DOHH2 (cell line): Measurements from ENCODE around the gene PNPLA4.

Experiments used
- EZH2phosphoT487 ChIP-seq: fragments of 200-600 bp; sonication (generic); IDR thresholded peaks from 2 replicates; pipeline ENCODE4 v1.6.1; 2017; ENCODE audit warnings: borderline replicate concordance, mild to moderate bottlenecking, antibody characterized with exemption, low read length, moderate library complexity, mixed read lengths
- TF ChIP-seq, protein P1 (sequence below): fragments of 200-600 bp; sonication (generic); IDR thresholded peaks from one replicate; pipeline ENCODE4 v1.5.1; 2014; ENCODE audit warnings: antibody characterized with exemption, mild to moderate bottlenecking, low read depth, low read length; ENCODE audit not compliant: poor library complexity, severe bottlenecking

GRCh38 chrX:7904562-7904961, 22.7 kb downstream of the PNPLA4 start:
- TF ChIP-seq, protein P1, sequence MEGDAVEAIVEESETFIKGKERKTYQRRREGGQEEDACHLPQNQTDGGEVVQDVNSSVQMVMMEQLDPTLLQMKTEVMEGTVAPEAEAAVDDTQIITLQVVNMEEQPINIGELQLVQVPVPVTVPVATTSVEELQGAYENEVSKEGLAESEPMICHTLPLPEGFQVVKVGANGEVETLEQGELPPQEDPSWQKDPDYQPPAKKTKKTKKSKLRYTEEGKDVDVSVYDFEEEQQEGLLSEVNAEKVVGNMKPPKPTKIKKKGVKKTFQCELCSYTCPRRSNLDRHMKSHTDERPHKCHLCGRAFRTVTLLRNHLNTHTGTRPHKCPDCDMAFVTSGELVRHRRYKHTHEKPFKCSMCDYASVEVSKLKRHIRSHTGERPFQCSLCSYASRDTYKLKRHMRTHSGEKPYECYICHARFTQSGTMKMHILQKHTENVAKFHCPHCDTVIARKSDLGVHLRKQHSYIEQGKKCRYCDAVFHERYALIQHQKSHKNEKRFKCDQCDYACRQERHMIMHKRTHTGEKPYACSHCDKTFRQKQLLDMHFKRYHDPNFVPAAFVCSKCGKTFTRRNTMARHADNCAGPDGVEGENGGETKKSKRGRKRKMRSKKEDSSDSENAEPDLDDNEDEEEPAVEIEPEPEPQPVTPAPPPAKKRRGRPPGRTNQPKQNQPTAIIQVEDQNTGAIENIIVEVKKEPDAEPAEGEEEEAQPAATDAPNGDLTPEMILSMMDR = no peak
- TF ChIP-seq EZH2phosphoT487 = no peak
